Occipital lobe (tissue), 2 donors: ENCODE data around the gene LGALS9B. TPM values are rescaled to one million over a fixed set of nuclear protein-coding genes. Genes with fewer than 3 reads are reported as not detected.
"Not testable (repeated sequence)": the region's sequence is repeated elsewhere in the genome, so short reads cannot be mapped to it uniquely, and the experiment has no call there.

Source experiments
- DNase-seq: peaks from one replicate; lab custom pipeline; 2025; lab: John Stamatoyannopoulos, UW
- total RNA-seq: library from RNA; depleted of rRNA; stranded (reverse); fragments of >200 nt; gene quantifications from one replicate; pipeline ENCODE4 v1.2.3, GENCODE V29; 2014

The LGALS9B gene
- total RNA-seq, 1 donor from 2014 or later = not detected

DNA sequence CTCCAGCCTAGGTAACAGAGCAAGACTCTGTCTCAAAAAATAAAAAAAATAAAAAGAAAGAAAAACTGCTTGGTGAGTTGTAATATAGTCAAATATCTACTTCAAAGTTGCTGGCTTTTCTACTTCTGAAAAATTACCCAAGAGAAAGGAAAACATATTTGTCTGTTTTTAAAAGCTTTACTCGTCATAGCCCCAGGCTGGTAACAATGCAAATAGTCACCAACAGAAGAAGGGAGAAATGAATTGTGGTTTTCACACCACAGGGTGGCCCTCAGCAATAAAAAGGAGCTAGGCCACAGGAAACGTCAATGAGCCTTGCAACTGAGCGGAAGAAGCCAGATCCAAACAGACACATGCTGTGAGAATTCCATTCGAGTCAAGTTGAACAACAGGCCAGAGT, 1.8 kb upstream of the LGALS9B start:
- not testable (repeated sequence) for DNase-seq

DNA sequence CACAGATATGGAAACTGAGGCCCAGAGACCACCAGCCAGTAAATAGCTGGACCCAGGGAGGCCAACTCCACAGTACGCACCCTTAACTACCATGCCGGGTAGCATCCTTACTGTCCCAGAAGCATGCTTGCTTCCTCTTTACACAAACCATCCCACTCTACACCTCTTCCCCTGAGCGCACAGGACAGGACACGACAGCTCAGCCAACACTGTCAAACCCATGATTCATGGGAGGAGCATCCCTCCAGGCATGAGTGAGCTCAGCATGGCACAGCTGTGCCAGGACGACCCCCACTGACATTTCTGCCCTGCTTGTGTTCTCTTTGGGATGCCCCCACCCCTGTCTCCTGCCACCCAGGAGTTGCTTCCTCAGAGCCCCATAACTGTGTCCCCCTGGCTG, 340 bp downstream of the LGALS9B start:
- DNase-seq = not testable (repeated sequence)

DNA sequence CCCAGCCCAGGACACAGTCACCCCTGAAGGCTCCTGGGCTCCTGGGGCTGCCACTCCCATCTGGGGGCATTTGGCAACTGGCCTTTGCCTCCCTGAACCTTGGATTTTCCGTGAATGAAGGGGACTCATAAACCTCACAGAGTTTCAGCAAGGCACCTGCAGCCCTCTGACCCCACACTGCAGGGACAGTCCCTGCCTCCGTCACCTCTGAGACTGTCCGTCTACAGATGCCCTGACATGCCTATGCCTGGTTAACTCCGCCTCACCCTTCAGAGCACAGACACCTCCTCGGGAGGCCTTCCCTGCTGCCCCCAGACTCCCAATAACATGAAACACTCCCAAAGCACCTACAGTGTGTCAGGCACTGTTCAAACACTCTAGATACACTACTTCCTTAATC, 786 bp downstream of the LGALS9B start:
- DNase-seq = not testable (repeated sequence)

DNA sequence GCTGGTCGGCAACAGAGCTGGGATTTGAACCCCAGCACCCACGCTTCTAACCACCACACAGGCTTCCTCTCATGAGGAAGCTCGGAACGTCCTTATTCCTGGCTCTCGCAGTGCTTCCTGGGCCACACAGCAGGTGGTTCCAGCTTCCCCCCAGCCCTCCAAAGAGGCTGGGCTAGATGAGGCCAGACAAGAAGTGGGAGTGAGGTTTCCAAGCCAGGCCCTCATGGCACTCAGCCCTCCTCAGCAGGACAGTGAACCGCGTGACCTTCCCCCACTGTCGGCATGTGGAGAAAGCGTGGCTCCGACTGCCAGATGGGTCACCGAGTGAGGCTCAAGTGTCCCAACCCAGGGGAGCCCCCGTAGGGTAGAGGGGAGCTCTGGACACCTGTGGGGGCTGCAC, 1.8 kb downstream of the LGALS9B start:
- not testable (repeated sequence) for DNase-seq

DNA sequence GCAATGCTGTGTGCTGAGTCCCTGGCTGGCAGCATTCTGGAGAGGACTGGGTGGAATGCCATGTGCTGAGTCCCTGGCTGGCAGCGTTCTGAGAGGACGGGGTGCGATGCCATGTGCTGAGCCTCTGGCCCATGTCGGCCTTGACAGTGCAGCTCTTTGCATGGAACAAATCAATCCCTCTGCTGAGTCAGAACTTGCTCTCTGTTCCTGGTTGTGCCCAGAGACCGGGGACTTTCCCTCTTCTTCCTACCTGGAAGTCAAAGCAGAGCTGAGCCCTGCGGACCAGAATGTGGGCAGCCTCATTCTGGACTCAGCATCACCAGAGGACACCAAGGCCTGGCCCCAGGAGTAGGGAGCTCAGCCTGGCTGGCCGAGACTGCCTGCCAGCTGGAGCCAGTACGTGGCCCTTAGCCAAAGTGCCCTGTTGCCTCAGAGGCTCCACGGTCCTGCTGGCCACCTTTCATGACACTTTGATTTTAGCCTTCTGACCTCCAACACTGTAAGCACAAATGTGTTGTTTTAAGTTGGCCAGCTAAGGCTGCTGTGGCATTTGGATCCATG, 2.4 kb downstream of the LGALS9B start:
- not testable (repeated sequence) for DNase-seq

DNA sequence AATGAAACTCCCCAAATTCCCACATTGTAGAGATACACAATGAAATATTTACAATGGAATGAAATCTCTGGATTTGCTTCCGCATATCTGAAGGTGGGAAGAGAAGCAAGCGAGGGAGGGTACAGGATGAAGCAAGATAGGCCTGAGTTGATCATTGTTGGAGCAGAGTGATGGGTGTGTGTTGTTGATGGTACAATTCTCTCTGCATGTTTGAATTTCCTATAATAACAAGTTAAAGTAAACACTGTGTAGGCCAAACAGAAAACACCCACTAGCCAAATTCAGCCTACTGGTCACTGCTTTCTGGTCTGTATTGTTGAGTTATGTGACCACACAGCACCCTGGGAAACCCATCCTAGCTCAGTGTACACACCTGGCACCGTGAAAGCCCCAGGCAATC, 5.2 kb downstream of the LGALS9B start:
- not testable (repeated sequence) for DNase-seq

DNA sequence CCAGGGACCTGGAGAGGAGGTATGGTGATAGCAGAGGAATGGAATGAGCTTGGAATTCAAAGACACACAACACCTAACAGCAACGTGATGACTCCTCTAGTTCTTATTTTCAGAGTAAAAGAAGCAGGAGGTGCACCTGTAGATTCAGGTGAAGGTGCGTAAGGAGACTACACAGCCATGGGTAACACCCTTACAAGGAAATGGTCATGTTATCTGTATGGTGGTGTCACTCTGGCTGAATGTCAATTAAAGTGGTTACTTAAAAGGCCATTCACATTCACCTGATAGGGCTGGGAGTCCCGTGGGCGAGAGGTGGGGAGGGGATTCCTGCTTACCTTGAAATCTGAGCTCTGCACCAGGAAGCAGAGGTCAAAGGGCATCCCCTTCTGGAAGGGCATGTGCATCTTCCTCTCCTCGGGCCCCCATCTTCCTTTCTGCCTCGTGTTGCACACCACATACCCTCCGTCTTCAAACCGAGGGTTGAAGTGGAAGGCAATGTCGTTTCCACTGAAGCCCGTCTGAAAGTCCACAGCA, 9.4 kb downstream of the LGALS9B start:
- not testable (repeated sequence) for DNase-seq

DNA sequence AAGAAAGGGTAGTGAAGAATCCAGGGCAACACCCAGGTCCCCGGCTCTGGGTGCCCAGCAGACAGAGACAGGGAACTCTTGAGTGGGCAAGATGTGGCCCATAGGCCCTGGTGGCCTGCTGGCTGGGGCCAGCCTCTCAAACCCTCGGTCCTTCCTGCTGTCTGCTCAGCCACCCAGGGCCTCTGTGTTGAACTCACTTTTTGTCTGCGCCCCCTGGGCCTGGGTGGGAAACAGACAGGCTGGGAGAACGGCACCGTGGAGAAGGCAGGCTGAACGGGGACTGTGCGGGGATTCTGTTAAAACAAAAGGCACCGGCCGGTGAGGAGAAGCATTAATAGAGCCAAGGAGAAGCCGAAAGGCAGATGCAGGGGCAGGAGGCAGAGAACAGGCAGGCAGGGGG, 12.2 kb downstream of the LGALS9B start:
- DNase-seq = not testable (repeated sequence)

DNA sequence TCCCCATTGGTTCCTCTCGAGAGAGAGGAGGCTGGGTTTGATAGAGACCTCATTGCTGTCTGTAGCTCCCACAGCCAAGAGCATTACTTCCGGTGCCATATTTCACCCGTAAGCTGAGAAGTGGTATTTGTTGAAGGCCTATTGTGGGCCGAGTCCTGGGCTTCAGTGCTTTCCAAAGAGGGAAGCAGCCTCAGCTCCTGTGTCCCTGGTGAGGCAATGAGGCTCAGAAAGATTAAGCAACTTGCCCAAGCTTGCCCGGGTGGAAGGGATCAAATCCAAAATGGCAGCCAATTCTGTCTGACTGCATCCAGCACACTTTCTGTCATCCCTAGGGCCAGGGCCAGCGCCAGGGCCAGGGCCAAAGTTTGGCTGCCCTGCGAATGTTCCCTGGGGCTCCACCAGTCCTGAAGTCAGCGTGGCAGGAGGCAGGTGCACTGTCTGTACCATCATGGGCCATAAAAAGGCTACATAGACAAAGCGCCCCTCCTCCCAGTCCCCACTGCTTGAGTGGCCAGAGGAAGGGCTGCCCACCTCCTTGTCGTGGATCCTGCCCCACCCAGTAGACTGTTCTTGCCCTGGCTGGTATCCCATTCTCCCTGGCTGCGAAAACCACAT, 13.4 kb downstream of the LGALS9B start:
- DNase-seq = not testable (repeated sequence)

DNA sequence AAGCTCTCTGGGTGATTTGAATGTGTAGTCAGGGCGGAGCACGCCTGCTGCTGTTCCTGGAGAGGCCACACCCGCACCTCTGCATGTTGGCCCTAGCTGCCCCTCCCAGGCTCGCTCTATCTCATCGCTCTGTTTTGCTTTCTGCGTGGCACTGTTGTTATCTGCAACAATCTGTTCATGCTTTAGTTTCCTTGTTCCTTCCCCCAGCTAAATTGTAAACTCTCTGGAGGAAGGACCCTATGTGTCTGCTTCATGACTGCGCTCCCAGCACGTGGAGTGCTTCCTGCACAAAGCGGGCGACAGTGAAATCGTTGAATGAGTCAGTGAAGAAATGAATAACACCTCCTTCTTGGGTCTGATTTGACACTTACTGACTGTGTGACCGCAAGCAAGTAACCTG, 16.5 kb downstream of the LGALS9B start:
- DNase-seq = not testable (repeated sequence)

DNA sequence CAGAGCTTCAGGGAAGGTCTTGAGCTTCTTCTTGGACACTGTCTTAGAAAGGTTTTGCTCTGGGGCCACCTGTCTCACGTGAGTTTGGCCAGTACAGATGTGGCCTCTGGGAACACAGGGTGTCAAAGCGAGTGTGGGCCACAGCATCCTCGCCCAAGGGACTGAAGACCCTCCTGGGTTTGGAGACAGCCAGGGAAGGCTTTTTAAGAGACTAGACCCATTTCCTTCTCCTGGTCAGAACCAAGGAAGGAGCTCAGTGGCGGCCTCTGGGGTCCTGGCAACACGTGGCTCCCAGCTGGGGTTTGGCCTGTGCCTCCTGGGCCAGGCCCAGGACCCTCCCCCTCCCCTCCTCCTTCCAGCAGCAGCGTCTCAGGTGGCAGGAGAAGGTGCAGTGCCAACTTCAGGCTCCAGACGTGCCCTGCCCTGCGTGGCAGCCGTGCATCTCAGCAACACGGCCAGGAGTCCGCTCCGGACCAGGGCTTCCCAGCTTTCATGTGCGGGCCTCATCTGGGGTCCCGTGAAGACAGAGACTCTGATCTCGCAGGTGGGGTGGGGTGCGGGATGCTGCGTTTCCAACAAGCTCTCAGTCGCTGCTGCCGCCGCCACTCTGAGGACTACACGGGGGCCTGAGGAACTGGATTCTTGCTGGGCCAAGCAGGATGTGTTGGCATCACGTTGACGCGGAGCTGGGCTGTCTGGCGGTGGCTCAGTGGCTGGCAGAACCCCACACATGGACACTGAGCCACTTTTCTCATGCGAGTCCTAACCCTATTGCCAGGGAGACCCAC, 19.6 kb downstream of the LGALS9B start:
- not testable (repeated sequence) for DNase-seq

DNA sequence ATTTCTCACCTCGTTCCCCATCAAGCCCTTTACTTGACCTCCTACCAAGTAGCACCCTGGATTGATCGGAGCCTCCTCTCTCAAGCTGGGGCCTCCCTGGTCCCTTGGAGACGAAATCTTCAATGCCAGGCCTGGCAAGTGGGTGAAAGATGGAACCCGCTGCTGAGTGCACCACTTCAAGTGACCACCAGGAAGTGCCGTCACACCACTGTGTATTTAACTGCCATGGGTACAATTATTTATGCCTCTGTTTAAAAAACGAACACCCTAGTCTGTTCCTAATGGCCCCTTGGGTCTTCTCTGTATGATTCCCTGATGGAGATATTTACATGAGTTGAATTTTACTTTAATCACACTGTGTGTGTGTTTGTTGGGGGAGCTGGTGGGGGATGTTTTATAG, 20.4 kb downstream of the LGALS9B start:
- DNase-seq = not testable (repeated sequence)

DNA sequence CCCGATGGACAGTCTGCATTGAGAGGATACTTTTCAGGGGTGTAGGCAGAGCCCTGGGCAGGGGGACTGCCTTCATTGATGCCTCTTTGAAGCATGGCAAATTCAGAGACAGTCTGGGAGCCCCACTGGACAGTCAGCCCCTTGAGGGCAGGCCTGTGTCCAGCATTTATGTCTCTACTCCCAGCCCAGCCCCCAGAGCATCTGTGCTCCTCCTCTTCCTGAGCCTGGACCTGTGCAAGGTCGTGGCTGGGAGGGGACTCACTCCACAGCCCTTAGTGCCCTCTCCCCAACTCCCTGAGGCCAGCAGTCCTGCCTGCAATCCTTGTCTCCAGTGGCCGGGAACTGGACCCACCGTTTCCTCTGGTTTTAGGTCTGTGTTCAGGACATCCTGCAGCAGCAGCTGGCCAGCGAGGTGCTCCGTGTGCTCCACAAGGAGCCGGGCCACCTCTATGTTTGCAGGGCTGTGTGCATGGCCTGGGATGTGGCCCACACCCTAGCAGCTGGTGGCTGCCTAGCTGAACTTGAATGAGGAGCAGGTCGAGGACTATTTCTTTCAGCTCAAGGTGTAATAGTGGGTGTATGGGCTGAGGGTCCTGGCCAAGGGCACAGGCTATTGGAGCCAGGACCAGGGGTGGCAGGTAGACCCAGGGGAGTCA, 22.6 kb downstream of the LGALS9B start:
- DNase-seq = not testable (repeated sequence)

DNA sequence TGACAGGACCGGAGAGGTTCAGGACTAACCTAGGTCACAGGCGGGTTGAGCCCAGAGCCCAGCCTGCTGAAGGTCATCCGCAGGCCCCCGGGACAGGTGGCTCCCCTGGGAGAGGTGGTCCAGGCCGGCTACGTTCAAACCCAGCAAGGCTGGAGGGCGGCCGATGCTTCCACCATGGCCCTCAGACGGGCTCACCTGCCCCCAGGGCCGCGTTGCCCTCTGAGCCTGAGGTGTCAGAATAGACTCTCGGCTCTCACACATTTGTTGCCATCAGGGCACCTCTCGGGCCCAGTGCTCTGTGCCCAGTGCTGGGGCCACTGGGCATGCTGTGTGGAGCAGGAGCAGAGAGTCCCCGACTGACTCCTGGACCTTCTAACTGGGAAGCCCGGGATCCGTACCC, 23.2 kb downstream of the LGALS9B start:
- not testable (repeated sequence) for DNase-seq

DNA sequence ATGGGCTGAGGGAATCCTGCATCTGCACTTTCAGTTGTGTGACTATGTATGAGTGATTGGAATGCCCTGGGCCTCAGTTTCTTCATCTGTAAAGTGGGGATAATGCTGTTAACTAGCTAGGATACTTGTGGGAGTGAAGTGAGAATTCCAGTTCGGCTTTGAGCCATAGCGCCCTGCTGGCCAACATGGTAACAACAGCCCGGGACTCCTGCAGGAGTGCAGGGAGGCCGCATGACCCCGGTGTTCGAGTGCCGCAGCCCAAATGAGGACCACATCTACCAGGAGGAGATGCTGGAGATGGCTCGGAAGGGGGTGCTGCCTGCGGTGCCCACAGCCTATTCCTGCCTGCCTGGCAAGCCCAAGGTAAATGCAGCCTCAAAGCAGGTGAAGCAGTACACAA, 23.7 kb downstream of the LGALS9B start:
- DNase-seq = not testable (repeated sequence)

DNA sequence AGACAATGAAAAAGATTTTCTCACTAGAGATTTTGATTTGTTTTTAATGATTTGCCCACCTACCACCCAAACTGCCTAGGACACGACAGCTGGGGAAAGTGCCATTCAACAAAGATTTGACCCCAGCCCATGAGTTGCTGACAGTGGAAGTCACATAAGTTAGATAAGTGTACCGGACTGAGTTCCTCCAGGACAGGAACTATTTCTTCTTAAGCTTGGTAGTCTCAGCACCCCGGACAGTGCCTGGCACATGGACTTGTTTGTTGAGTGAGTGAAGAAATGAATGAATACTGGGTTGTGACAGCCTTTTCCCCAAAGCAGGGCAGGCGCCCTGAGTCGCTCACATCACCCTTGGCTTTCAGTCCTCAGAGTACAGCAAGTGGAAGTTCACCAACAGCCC, 26.7 kb downstream of the LGALS9B start:
- not testable (repeated sequence) for DNase-seq

DNA sequence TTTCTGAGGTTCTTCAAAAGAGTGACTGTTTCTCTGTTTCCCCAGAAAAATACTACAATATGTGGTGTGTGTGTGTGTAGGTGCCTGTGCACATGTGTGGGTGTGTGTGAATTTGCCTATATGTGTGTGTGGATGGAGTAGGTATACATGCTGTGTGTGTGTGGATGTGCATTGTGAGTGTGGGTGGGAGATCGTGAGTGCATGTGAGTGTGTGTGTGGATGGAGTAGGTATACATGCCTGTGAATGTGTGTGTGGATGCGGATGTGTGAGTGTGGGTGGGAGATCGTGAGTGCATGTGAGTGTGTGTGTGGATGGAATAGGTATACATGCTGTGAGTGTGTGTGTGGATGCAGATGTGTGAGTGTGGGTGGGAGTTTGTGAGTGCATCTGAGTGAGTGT, 32.2 kb downstream of the LGALS9B start:
- not testable (repeated sequence) for DNase-seq

DNA sequence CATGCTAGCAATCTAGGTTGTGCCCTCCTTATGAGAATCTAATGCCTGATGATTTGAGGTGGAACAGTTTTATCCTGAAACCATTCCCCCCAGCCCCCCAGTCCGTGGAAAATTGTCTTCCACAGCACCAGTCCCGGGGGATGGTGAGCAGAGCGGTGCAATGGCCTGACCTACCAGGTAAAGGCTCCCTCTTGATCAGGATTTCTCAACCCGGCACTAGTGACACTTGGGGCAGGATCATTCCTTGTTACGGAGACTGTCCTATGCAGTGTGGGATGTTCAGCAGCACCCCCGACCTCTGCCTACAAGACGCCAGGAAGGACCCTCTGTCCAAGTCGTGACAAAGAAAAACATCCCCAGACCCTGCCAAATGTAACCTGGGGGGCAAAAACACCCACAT, 34.0 kb downstream of the LGALS9B start:
- not testable (repeated sequence) for DNase-seq

DNA sequence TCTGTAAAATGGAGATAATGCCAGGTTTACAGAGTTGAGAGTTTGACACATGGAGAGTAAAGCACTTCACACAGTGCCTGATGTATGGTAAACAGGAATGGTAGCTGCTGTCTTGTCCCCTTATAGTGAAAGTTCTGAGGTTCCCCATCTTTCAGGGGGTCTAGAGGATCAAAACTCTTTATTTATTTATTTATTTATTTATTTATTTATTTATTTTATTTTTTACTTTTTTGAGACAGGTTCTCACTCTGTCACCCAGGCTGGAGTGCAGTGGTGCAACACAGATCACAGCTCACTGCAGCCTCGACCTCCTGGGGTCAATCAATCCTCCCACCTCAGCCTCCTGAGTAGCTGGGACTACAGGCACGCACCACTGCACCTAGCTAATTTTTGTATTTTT, 40.1 kb downstream of the LGALS9B start:
- not testable (repeated sequence) for DNase-seq

DNA sequence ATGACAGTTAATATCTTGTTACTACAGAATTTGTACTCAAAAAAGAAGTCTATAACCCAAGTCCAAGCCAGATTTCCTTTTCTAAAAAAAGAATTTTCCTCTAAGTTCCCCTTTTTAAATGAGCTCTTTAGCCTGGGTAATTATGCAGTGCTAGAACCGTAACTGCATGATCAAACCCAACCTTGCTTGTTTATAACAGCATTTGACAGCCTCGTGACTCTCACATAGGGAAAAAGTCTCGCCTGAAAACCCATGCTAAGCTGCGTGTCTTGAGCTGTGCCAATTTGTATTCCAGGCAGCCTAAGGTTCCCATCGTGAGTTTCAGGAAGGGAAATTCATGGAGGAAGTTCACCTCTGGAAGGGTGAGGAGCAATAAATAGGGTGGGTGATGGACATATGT, 44.5 kb downstream of the LGALS9B start:
- not testable (repeated sequence) for DNase-seq

DNA sequence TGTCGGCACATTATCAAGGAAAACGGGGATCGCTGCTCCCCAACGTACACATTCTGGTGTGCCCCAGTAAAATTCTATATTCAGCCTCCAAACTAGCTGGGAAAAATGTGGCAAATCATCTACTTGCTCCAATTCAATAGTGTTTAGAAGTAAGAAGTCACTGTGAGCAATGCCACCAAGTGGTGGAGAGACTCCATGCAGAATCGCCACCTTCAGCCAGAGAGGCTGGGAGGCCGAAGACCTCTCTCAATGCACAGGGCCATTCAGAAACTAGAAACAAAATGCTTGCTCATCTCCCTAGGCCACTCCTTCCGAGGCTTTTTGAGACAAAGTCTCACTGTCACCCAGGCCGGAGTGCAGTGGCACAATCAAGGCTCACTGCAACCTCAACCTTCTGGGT, 48.5 kb downstream of the LGALS9B start:
- DNase-seq = not testable (repeated sequence)
